ENCODE data around the gene CAPRIN1.

GRCh38 chr11:34050581-34051348 is 766 bp upstream of the CAPRIN1 start:
- no peak for TF ChIP-seq CTCF (IDR thresholded peaks at IDR 0.05; ENCODE audit: insufficient read depth, low read length)
- no peak for TF ChIP-seq POLR2AphosphoS5 (IDR thresholded peaks at IDR 0.05; ENCODE audit: low read depth)
- no peak for TF ChIP-seq GABPA (IDR thresholded peaks at IDR 0.05; ENCODE audit: low read depth)
- TF ChIP-seq, protein P1, sequence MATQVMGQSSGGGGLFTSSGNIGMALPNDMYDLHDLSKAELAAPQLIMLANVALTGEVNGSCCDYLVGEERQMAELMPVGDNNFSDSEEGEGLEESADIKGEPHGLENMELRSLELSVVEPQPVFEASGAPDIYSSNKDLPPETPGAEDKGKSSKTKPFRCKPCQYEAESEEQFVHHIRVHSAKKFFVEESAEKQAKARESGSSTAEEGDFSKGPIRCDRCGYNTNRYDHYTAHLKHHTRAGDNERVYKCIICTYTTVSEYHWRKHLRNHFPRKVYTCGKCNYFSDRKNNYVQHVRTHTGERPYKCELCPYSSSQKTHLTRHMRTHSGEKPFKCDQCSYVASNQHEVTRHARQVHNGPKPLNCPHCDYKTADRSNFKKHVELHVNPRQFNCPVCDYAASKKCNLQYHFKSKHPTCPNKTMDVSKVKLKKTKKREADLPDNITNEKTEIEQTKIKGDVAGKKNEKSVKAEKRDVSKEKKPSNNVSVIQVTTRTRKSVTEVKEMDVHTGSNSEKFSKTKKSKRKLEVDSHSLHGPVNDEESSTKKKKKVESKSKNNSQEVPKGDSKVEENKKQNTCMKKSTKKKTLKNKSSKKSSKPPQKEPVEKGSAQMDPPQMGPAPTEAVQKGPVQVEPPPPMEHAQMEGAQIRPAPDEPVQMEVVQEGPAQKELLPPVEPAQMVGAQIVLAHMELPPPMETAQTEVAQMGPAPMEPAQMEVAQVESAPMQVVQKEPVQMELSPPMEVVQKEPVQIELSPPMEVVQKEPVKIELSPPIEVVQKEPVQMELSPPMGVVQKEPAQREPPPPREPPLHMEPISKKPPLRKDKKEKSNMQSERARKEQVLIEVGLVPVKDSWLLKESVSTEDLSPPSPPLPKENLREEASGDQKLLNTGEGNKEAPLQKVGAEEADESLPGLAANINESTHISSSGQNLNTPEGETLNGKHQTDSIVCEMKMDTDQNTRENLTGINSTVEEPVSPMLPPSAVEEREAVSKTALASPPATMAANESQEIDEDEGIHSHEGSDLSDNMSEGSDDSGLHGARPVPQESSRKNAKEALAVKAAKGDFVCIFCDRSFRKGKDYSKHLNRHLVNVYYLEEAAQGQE (IDR thresholded peaks at IDR 0.05; ENCODE audit: insufficient replicate concordance, low read depth) = no peak
- no peak for TF ChIP-seq SPI1 (IDR thresholded peaks at IDR 0.05; ENCODE audit: borderline replicate concordance, low read depth)

Measured in HL-60 (cell line).